ENCODE measurements around the gene LZTS2.

- TF ChIP-seq CTCF (IDR thresholded peaks at IDR 0.05 in 2 of 3, conservative IDR thresholded peaks at IDR 0.05 in 1 of 3; ENCODE audit: borderline replicate concordance in 1 of 3, insufficient read depth in 1 of 3, low read depth in 2 of 3, low read length in 2 of 3) (no peak), CEBPB (IDR thresholded peaks at IDR 0.05; ENCODE audit: low read depth) (no peak), ZNF274 (IDR thresholded peaks at IDR 0.05; ENCODE audit: low read depth, low read length) (no peak), SP1 (IDR thresholded peaks at IDR 0.05; ENCODE audit: low read depth) (no peak), POLR2A (IDR thresholded peaks at IDR 0.05; ENCODE audit: borderline replicate concordance, extremely low read depth, insufficient read depth, insufficient read length) (no peak), SIN3A (IDR thresholded peaks at IDR 0.05; ENCODE audit: low read depth) (no peak)
Observed at GRCh38 chr10:101016814-101017213, 17.2 kb downstream of the LZTS2 start.
